A172 (cell line): ENCODE results near the gene FOXP2. TPM values are rescaled to one million over a fixed set of nuclear protein-coding genes. Genes with fewer than 3 reads are reported as not detected.
"Not testable (repeated sequence)": the region's sequence is repeated elsewhere in the genome, so short reads cannot be mapped to it uniquely, and the experiment has no call there.

Experiments used
- DNase-seq: peaks from one replicate; pipeline ENCODE4 v3.0.0-alpha.2; 2015; ENCODE audit warnings: low spot score
- total RNA-seq: library from RNA; depleted of rRNA; stranded (reverse); fragments of >200 nt; shearing (Covaris generic); gene quantifications from 2 replicates; pipeline ENCODE4 v1.2.3, GENCODE V29; 2014

FOXP2 gene
- total RNA-seq, 1 experiment from 2014 or later = 0.12 TPM

- no peak for DNase-seq
Observed at GRCh38 chr7:114504586-114504985, 90.0 kb downstream of the FOXP2 start.

GRCh38 chr7:114507381-114507780 lies 92.8 kb downstream of the FOXP2 start:
- no peak for DNase-seq

GRCh38 chr7:114508086-114508485 lies 93.5 kb downstream of the FOXP2 start:
- DNase-seq = no peak

GRCh38 chr7:114510824-114511223 lies 96.2 kb downstream of the FOXP2 start:
- DNase-seq = not testable (repeated sequence)

GRCh38 chr7:114519240-114519639 lies 104.6 kb downstream of the FOXP2 start:
- DNase-seq = no peak

GRCh38 chr7:114522081-114522480 lies 107.5 kb downstream of the FOXP2 start:
- no peak for DNase-seq

- no peak for DNase-seq
Observed at GRCh38 chr7:114527589-114527988, 113.0 kb downstream of the FOXP2 start.

- DNase-seq = no peak
Observed at GRCh38 chr7:114530057-114530611, 115.5 kb downstream of the FOXP2 start.

- DNase-seq = no peak
Observed at GRCh38 chr7:114531326-114531725, 116.7 kb downstream of the FOXP2 start.

- no peak for DNase-seq
Observed at GRCh38 chr7:114533131-114533530, 118.5 kb downstream of the FOXP2 start.

GRCh38 chr7:114534953-114535352 lies 120.3 kb downstream of the FOXP2 start:
- no peak for DNase-seq

GRCh38 chr7:114539575-114539974 lies 125.0 kb downstream of the FOXP2 start:
- DNase-seq = peak; percentile 16

- no peak for DNase-seq
Observed at GRCh38 chr7:114540291-114540690, 125.7 kb downstream of the FOXP2 start.

- not testable (repeated sequence) for DNase-seq
Observed at GRCh38 chr7:114547346-114547745, 132.7 kb downstream of the FOXP2 start.

- no peak for DNase-seq
Observed at GRCh38 chr7:114548081-114548980, 133.7 kb downstream of the FOXP2 start.

GRCh38 chr7:114554781-114555537 lies 140.3 kb downstream of the FOXP2 start:
- peak; percentile 46 for DNase-seq

GRCh38 chr7:114567416-114567815 lies 152.8 kb downstream of the FOXP2 start:
- no peak for DNase-seq

- no peak for DNase-seq
Observed at GRCh38 chr7:114569220-114569619, 154.6 kb downstream of the FOXP2 start.

GRCh38 chr7:114574384-114574783 lies 159.8 kb downstream of the FOXP2 start:
- no peak for DNase-seq

GRCh38 chr7:114575098-114575497 lies 160.5 kb downstream of the FOXP2 start:
- no peak for DNase-seq

GRCh38 chr7:114580963-114581362 lies 166.3 kb downstream of the FOXP2 start:
- DNase-seq = not testable (repeated sequence)

GRCh38 chr7:114588506-114588905 lies 173.9 kb downstream of the FOXP2 start:
- no peak for DNase-seq

GRCh38 chr7:114589436-114589835 lies 174.8 kb downstream of the FOXP2 start:
- no peak for DNase-seq
